ENCODE results near the gene RAB28.
"Not testable (repeated sequence)": the region's sequence is repeated elsewhere in the genome, so short reads cannot be mapped to it uniquely, and the experiment has no call there.

The RAB28 gene

DNA sequence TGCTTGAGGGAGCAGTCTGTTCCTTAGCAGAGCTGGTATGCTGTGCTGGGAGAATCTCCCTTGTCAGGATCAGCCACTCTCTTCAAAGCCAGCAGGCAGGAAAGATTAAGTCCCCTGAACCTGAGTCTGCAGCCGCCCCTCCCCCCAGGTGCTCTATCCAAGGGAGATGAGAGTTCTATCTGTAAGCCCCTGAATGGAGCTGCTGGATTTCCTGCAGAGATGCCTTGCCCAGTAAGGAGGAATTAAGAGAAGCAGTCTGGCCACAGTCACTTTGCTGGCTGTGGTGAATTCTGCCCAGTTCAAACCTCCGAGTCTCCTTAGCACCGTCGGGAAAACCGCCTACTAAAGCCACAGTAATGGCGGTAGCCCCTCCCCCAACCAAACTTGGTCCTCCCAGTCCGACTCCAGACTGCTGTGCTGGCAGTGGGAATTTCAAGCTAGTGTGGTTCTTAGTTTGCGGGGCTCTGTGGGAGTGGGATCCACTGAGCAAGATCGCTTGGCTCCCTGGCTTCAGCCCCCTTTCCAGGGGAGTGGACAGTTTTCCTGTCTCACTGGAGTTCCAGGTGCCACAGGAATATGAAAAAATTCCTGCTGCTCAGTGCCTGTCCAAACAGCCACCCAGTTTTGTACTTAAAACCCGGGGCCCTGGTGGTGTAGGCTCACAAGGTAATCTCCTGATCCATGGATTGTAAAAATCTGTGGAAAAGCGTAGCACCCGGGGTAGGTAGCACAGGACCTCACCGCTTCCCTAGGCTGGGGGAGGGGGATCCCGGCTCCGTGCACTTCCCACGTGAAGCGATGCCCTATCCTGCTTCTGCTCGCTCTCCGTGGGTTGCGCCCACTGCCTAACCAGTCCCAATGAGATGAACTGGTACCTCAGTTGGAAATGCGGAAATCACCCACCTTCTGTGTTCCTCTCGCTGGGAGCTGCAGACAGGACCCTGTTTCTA is 38.0 kb downstream of the RAB28 start:
- DNase-seq, result no peak

DNA sequence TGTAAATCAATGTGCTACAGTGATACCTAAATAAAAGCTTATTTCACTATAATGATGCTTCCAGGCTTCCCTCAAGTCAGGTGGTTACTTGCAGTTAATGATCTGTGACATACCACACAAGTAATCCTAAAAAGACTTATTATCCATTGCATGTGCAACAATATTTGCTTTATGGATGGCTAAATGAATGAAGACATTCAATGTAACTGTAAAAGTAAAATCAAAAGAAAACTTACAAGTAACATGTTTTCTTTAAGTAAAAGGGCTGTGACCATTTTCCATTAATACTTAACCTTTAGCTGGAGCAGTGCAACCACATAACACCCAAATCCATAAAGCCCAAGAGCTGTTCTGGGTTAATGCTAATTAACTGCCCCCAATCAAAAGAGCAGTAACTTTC is 42.6 kb downstream of the RAB28 start:
- DNase-seq, result no peak

DNA sequence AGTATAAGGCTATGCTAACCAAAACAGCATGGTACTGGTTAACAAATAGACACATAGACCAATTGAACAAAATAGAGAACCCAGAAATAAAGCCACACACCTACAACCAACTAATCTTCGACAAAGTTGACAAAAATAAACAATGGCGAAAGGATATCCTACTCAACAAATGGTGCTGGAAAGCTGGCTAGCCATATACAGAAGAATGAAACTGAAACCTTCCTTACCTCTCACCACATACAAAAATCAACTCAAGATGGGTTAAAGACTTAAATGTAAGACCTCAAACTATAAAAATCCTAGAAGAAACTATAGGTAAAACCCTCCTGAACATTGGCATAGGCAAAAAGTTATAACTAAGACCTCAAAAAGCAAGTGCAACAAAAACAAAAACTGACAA is 47.2 kb downstream of the RAB28 start:
- no peak for DNase-seq

DNA sequence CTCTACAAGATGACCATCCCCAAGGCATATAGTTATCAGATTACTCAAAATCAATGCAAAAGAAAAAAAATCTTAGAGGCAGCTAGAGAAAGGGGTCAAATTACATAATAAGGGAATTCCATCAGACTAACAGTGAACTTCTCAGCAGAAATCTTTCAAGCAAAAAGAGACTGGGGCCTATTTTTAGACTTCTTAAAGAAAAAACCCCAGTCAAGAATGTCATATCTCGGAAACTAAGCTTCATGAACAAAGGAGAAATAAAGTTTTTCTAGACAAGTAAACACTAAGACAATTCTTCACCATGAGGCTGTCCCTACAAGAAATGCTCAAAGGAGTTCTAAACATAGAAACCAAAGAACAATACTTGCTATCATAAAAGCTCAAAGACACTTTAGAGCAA is 51.7 kb downstream of the RAB28 start:
- no peak for DNase-seq

DNA sequence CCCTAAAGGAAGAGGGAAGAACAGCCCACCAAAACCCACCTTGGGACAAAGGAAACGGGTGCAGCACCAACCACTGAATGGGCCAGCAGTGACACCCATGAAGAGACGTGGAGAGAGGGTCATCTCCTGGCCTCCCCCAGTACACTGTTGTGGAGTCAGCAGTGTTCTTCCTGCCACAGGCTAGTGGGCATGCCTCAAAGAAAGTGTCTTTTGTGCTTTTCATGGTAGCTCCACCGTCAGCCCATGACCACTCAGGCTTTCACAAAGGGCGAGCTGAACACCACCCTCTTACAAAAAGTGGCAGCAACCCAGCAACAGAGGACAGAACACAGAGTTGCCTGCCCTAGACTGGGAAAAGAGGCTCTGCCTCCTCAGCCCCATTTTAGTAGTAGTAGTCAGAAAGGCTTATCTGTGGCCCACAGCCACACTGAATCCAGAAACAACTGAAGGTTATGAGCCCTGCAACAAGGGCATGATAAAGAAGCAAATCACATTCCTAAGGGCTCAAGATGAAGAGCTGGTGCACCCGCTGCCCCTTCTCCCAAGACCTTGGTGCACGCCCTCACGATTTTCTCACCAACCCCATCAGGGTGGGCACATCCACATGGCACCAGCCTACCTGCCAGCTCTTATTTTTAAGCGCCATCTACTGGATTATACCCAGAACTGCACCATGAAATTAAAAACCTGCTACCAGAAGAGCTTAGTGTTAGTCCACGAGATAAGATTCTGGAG is 53.1 kb downstream of the RAB28 start:
- no peak for DNase-seq

DNA sequence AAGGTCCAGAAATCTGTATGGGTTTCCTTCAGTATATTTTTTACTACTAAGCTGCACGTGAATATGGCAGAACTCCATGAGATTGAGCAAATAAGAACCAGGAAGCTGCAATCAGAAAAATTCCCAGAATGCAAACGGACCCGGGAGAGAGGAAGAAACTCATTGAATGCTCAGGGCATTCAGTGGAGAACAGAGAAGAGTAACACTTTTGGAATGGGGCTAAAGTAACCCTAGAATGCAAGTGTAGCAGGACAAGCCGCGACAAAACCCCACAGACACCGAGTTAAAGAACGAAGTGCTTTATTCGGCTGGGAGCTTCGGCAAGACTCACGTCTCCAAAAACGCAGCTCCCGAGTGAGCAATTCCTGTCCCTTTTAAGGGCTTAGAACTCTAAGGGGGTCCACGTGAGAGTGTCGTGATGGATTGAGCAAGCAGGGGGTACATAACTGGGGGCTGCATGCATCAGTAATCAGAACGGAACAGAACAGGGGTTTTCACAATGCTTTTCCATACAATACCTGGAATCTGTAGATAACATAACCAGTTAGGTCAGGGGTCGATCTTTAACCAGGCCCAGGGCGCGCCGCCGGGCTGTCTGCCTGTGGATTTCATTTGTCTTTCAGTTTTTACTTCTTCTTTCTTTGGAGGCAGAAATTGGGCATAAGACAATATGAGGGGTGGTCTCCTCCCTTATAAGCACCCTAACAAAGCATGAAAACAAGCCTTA is 56.4 kb downstream of the RAB28 start:
- DNase-seq, result no peak

DNA sequence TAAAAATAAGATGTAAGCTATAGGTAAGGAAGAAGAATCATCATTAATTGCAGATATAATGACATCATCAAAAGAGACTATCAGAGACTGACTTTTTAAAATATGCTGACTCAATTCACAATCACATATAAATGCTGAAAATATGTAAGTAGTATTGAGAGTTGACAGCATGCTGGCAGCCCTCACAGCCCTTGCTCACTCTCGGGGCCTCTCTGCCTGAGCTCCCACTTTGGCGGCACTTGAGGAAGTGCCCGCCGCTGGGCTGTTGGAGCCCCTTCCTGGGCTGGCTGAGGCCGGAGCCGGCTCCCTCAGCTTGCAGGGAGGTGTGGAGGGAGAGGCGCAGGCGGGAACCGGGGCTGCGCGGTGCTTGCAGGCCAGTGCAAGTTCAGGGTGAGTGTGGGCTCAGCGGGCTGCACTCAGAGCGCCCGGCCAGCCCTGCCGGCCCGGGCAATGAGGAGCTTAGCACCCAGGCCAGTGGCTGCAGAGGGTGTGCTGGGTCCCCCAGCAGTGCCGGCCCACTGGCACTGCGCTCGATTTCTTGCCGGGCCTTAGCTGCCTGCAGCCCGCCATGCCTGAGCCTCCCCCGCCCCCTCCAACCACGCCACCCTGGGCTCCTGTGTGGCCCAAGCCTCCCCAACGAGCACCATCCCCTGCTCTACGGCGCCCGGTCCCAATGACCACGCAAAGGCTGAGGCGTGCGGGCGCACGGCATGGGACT is 68.9 kb downstream of the RAB28 start:
- DNase-seq, result no peak

DNA sequence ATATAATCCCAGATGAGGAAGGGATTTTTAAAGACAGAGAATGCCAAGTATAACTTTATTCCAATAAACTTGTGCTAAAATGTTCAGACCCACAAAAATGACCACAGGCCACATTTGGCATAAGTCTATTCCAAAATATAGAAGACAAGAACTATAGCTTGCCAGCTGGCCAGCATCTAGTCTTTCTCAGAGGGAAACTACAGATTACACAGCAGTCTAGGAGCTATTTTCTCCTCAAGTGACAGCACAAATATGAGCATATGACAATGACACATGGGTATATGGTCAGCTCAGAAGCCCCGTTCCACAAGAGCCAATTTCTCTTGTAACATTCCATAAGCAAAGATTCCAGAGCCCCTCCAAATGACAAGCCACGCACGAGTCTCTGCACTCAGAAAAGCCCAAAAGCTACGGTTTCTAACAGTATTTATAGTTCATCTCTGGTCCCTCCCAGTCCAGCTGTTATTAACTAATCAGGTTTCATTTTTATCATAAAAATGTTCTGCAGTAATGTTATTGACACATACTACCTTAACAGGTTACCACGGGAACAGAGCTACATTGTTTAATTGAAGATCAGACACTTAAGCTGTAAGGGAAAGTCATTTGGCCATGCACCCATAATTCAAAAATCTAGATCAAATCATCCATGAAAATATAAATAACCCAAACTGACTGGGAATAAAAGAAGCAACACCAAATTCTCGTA is 70.3 kb downstream of the RAB28 start:
- no peak for DNase-seq

DNA sequence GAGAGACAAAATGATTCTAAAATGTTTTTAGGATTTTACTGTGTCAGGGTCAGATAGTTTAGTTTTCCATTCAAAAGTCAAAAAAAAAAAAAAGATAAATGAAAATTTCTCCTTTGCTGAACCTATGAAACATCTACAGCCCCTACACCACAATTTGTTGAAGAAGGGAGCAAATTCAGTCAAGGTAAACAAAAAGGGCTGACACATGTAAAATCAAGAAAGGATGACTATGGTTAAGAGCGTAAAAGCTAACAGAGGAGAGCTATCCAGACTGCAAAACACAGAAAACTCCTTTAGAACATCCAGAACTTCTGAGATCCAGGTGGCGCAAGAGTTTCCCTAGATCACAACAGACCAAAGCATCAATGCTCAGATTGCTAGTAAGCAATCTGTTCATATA is 72.2 kb downstream of the RAB28 start:
- DNase-seq, result no peak

DNA sequence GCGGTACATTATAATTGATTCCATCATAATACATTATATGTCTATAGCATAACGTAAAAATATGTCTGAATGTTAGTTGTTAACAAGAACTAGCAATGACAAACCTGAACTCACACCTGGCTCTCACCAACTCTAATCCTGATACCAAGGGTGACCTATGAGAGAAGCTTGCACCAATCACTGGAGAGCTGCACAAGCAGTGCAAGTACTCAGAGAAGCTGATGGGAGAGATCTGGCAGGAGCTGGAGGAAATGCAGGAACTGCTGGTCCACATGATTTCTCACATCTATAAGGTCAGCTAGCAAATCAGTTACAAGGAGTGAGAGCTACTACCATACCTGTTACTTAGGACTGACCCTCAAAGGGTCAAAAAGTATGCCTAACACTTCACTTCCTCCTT is 74.8 kb downstream of the RAB28 start:
- no peak for DNase-seq

DNA sequence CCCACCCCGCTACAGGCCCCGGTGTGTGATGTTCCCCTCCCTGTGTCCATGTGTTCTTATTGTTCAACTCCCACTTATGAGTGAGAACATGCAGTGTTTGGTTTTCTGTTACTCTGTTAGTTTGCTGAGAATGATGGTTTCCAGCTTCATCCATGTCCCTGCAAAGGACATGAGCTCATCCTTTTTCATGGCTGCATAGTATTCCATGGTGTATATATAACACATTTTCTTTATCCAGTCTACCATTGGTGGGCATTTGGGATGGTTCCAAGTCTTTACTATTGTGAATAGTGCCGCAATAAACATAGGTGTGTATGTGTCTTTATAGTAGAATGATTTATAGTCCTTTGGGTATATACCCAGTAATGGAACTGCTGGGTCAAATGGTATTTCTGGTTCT is 78.0 kb downstream of the RAB28 start:
- not testable (repeated sequence) for DNase-seq

DNA sequence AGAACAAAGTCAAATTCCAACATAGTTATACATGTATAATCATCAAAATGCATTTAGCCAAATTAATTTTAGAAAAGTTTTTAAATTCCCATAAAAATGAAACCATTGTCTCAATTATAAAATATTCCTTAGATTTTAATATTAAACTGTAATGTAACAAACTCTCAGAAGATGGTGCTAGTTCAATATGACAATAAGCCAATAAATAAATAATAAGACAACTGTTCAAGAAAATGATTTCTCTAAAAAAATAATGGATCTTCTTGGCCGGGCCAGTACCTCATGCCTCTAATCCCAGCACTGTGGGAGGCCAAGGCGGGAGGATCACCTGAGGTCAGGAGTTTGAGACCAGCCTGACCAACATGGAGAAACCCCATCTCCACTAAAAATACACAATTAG is 80.3 kb downstream of the RAB28 start:
- no peak for DNase-seq

DNA sequence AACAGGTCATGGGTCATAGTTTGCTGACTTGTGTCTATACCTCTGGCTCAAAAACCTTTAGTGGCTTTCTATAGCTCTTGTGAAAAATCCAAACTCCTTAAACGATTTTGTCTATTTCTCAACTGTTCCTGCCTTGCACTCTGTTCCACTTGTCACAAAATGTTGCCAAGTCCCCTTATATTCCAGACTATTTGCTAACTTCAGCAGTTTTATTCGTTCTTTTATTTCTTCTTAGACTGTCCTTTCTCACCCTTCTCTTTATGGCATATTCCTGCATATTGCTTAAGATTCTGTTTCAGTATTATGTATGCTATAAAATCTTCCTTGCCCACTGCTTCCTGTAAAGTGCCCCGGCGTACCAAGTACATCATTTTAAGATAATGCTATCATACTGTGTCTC is 80.8 kb downstream of the RAB28 start:
- DNase-seq, result no peak

DNA sequence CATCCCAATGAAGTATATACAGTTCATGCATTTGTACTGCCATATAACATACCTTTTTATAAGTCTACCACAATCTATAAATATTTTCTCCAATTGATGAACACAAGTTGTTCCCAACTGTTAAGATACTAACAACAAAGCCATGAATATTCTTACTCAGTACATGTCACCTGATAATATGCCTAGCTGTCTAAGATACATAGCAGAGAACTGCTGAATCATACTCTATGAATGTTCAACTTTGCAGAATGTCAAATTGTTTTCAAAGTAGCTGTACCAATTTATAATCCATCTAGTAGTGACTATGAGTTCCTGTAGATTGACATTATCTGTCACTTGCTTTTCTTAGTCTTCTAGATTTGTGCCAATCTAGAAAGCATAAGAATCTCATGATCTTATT is 84.9 kb downstream of the RAB28 start:
- no peak for DNase-seq

DNA sequence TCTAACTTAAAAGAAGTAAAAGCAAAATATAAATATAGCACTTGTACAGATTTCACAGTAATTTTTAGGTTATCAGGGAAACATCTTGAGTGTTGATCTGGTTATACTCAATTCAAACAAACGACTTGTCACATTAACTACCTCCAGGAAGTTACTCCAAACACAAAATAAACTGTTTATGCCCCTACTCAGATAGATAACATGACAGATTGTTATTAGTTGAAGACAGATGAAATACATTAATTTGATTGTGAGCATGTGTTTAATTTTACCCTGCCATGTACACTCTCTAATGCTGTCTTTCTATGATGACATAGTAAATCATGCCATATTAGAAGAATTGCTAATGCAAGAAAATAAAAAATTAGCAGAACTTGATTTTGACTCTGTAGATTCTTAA is 88.0 kb downstream of the RAB28 start:
- no peak for DNase-seq

DNA sequence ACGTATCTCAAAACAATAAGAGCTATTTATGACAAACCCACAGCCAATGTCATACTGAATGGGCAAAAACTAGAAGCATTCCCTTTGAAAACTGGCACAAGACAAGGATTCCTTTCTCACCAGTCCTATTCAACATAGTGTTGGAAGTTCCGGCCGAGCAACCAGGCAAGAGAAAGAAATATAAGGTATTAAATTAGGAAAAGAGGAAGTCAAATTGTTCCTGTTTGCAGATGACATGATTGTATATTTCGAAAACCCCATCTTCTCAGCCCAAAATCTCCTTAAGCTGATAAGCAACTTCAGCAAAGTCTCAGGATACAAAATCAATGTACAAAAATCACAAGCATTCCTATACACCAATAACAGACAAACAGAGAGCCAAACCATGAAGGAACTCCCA is 94.2 kb downstream of the RAB28 start:
- not testable (repeated sequence) for DNase-seq

DNA sequence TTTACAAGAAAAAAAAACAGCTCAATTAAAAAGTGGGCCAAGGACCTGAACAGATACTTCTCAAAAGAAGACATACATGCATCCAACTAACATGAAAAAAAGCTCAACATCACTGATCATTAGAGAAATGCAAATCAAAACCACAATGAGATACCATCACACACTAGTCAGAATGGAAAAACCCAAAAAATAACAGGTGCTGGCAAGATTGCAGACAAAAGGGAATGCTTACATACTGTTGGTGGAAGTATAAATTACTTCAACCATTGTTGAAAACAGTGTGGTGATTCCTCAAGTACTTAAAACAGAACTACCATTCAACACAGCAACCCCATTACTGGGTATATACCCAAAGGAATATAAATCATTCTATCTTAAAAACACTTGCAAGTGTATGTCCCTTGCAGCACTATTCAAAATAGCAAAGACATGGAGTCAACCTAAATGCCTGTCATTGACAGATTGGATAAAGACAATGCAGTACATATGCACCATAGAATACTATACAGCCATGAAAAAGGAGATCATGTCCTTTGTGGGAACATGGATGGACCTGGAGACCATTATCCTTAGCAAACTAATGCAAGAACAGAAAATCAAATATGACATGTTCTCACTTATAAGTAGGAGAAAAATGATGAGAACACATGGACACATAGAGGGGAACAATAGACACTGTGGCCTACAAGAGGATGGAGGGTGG is 97.6 kb downstream of the RAB28 start:
- DNase-seq, result no peak

DNA sequence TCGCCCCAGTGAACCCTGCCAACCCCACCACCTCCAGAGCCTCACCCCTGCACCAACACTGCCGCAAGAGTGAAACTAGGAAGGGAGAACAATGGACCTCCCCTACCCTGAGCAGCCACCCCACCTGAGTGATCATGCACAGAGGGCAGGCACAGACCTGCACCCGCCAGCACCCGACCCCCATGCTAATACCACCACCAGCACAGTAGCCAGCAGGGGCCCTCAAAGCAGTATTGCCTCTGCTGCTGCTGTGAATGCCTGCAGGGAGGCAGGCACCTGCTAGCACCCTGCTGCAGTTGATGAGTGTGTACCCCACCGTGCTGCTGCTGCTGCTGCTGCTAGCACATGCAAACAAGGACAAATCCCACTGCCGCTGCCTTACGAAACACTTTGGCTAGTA is 100.1 kb downstream of the RAB28 start:
- no peak for DNase-seq

DNA sequence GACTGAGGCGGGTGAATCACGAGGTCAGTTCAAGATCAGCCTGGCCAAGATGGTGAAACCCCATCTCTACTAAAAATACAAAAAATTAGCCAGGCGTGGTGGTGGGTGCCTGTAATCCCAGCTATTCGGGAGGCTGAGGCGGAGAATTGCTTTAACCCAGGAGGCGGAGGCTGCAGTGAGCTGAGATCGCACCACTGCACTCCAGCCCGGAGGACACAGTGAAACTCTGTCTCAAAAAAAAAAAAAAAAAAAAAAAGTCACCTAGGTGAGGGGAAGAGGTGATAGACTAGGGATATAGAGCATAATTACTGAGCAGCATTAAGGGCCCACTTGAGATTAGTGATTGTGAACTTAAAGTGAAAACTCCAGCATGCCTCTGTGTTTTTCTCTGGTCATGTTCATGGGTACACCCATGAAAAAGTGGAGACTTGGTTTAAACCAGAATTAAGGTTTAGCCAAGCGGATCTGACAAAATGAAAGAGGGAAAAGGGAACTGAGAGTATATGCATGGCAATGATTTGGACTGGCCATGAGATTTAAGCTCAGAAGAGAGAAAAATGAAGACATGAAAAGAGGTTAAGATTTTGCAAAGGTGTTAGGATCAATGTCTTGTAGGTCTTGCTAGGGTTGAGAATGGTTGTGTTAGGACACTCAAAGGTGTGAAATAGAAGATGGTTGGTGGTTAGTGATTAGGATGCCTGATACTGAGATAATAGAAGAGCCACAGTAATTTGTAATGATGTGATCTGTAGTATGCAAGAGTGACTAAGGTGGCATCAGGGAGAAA is 105.0 kb downstream of the RAB28 start:
- no peak for DNase-seq

DNA sequence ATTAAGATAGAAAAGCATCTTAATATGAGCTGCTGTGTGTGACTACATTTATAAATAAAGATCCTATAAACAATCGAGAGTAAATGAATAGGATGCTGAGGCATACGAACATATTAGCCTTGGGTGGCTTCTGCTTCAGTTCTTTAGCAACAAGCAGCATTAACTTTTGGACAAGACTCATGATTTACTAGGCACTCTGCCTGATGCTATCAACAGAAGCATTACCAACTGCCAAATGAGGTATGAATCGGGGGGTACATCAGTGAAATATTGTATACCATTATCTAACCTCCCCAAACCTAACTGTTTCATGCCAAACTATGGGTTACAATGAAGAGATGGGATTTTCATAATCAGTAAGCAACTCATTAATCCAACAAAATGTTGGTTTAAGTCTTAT is 113.1 kb downstream of the RAB28 start:
- DNase-seq, result no peak

DNA sequence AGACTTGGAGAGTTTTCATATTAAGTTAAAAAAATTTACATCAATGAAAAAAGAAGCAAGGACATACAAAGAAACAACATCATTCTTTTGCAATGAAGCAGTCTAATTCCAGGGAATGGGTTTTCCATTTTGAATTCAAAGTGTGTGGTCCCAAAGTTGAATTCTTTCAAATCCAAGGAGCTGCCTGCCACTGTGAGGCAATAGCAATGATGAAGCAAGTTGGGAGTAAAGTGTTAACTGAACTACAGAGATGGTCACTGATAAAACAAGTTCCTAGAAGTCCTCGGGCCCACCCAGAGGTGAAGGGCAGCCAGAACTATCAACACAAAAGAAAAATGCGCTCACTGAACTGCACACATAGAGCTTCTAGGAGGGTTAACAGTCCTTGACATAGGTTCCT is 115.9 kb downstream of the RAB28 start:
- no peak for DNase-seq

All from effector CD8-positive, alpha-beta T cell (primary cell).